Uterus (tissue), 2 donors: ENCODE data around the gene SBF2.

Source experiments
- POLR2A ChIP-seq, 2 donors: fragments of 450-650 bp; IDR thresholded peaks; one replicate each; pipeline ENCODE4 v1.6.1; 2016; ENCODE audit warnings: antibody characterized with exemption in 2 of 2, mild to moderate bottlenecking in 1 of 2, moderate library complexity in 1 of 2
- TF ChIP-seq, protein P1 (sequence below), 4 experiments: fragments of 200-600 bp in 2 of 4; fragments of 450-650 bp in 2 of 4; sonication (generic) in 2 of 4; IDR thresholded peaks; one replicate each; pipeline ENCODE4 v1.5.1; 2016 to 2019; ENCODE audit warnings: antibody characterized with exemption in 4 of 4, mild to moderate bottlenecking in 2 of 4, moderate library complexity in 1 of 4

DNA sequence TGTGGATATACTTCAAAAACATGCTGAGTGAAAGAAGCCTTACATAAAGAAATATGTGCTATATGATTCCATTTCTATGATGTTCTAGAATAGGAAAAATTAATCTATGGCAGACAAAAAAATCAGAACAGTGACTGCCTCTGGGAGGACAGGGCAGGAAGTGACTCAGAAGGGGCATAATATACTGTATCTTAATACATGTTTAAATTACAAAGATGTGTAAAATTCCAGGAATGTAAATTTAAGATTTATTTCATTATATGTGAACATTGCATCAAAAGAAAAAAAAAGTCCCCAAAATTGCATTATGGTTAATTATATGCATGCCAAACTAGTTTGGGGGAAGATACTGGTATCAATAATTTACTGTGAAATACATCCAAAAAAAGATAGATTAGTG is 32.2 kb downstream of the SBF2 start:
- no peak for TF ChIP-seq POLR2A (IDR thresholded peaks at IDR 0.05)
- TF ChIP-seq, protein P1, sequence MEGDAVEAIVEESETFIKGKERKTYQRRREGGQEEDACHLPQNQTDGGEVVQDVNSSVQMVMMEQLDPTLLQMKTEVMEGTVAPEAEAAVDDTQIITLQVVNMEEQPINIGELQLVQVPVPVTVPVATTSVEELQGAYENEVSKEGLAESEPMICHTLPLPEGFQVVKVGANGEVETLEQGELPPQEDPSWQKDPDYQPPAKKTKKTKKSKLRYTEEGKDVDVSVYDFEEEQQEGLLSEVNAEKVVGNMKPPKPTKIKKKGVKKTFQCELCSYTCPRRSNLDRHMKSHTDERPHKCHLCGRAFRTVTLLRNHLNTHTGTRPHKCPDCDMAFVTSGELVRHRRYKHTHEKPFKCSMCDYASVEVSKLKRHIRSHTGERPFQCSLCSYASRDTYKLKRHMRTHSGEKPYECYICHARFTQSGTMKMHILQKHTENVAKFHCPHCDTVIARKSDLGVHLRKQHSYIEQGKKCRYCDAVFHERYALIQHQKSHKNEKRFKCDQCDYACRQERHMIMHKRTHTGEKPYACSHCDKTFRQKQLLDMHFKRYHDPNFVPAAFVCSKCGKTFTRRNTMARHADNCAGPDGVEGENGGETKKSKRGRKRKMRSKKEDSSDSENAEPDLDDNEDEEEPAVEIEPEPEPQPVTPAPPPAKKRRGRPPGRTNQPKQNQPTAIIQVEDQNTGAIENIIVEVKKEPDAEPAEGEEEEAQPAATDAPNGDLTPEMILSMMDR (IDR thresholded peaks at IDR 0.05), result no peak
